OCI-LY3 (cell line): ENCODE data around the gene RNF212B.
"Not testable (repeated sequence)": the region's sequence is repeated elsewhere in the genome, so short reads cannot be mapped to it uniquely, and the experiment has no call there.

Source experiments
- H2AFZ ChIP-seq: fragments of 200-600, 300-600 bp; shearing (Covaris generic); 2 replicates; pipeline ENCODE4 v1.6.0; 2014; ENCODE audit warnings: antibody characterized with exemption, low read depth, low read length
- H3K27ac ChIP-seq: fragments of 200-600, 300-600 bp; sonication (generic); 2 replicates; pipeline ENCODE4 v1.5.1; 2014; ENCODE audit warnings: mild to moderate bottlenecking, low read length, moderate library complexity, mixed read lengths
- H3K27me3 ChIP-seq: fragments of 200-600, 300-600 bp; sonication (generic); 2 replicates; pipeline ENCODE4 v1.6.1; 2014; ENCODE audit warnings: low read depth, low read length, mixed read lengths
- H3K36me3 ChIP-seq: fragments of 200-600, 300-600 bp; sonication (generic); replicated peaks from 2 replicates; pipeline ENCODE3; 2014; ENCODE audit warnings: low read depth, low read length, mixed read lengths
- H3K4me1 ChIP-seq: fragments of 300-600, 200-600 bp; sonication (generic); 2 replicates; pipeline ENCODE4 v1.6.1; 2014; ENCODE audit warnings: low read length, mixed read lengths
- H3K4me2 ChIP-seq: fragments of 200-600, 300-600 bp; sonication (generic); 2 replicates; pipeline ENCODE4 v1.6.1; 2014; ENCODE audit warnings: low read length, mixed read lengths
- H3K4me3 ChIP-seq: fragments of 300-600, 200-600 bp; sonication (generic); 2 replicates; pipeline ENCODE4 v1.5.1; 2014; ENCODE audit warnings: antibody characterized with exemption, mild to moderate bottlenecking, low read length, moderate library complexity
- H3K79me2 ChIP-seq: fragments of 300-600, 200-600 bp; shearing (Covaris generic); 2 replicates; pipeline ENCODE4 v1.6.1; 2014; ENCODE audit warnings: mild to moderate bottlenecking, low read length, mixed read lengths
- H3K9ac ChIP-seq: fragments of 300-600, 200-600 bp; shearing (Covaris generic); 2 replicates; pipeline ENCODE4 v1.6.0; 2014; ENCODE audit warnings: mild to moderate bottlenecking, low read length, moderate library complexity
- H3K9me3 ChIP-seq: fragments of 200-600, 300-600 bp; shearing (Covaris generic); 2 replicates; pipeline ENCODE4 v1.6.1; 2014; ENCODE audit warnings: low read length, mixed read lengths; ENCODE audit not compliant: insufficient read depth
- H4K20me1 ChIP-seq: fragments of 200-600, 300-600 bp; sonication (generic); 2 replicates; pipeline ENCODE4 v1.6.1; 2016; ENCODE audit warnings: low read length, mixed read lengths; ENCODE audit not compliant: insufficient read depth
- CTCF ChIP-seq: fragments of 200-600, 300-600 bp; sonication (generic); IDR thresholded peaks from 2 replicates; pipeline ENCODE4 v1.5.1; 2014; ENCODE audit warnings: antibody characterized with exemption, low read length, low read depth
- EZH2phosphoT487 ChIP-seq: fragments of 200-600 bp; shearing (Covaris generic); IDR thresholded peaks from 2 replicates; pipeline ENCODE4 v1.6.1; 2018; ENCODE audit warnings: antibody characterized with exemption, mixed run types, low read depth

RNF212B gene

GRCh38 chr14:23259426-23259825 lies 21.7 kb downstream of the RNF212B start:
- Histone ChIP-seq H3K27me3 (peaks cover 52% of the 10 kb centered on the region), H3K4me2 (no peak overlapping the region), H3K36me3 (no peaks in the 10 kb centered on the region), H3K79me2 (no peaks in the 10 kb centered on the region), H3K9me3 (no peaks in the 10 kb centered on the region), H3K4me1 (no peaks in the 10 kb centered on the region), H2AFZ (no peak overlapping the region), H4K20me1 (no peaks in the 10 kb centered on the region), H3K4me3 (no peak overlapping the region), H3K9ac (no peak overlapping the region), H3K27ac (no peak overlapping the region)
- TF ChIP-seq CTCF (no peak), EZH2phosphoT487 (no peak)

- H3K27me3 ChIP-seq = peaks cover 47% of the 10 kb centered on the region
- H4K20me1 ChIP-seq, H3K36me3 ChIP-seq, H3K27ac ChIP-seq, H3K4me2 ChIP-seq, H3K4me3 ChIP-seq, H3K4me1 ChIP-seq, H2AFZ ChIP-seq, H3K79me2 ChIP-seq, H3K9me3 ChIP-seq, H3K9ac ChIP-seq: not testable (repeated sequence)
Measured at GRCh38 chr14:23260849-23261248, 23.1 kb downstream of the RNF212B start.

GRCh38 chr14:23269193-23269592 lies 31.5 kb downstream of the RNF212B start:
- Histone ChIP-seq H3K9me3 (no peaks in the 10 kb centered on the region), H2AFZ (no peak overlapping the region), H4K20me1 (no peaks in the 10 kb centered on the region), H3K36me3 (no peaks in the 10 kb centered on the region), H3K4me3 (no peak overlapping the region), H3K79me2 (no peaks in the 10 kb centered on the region), H3K4me1 (peaks cover 13% of the 10 kb centered on the region), H3K27me3 (peaks cover 7% of the 10 kb centered on the region), H3K4me2 (no peak overlapping the region), H3K27ac (no peak overlapping the region), H3K9ac (no peak overlapping the region)
- TF ChIP-seq EZH2phosphoT487 (no peak), CTCF (no peak)

GRCh38 chr14:23275412-23275811 lies 37.7 kb downstream of the RNF212B start:
- no peak for TF ChIP-seq CTCF
- TF ChIP-seq EZH2phosphoT487 = no peak
- Histone ChIP-seq H3K36me3 (peaks cover 13% of the 10 kb centered on the region), H3K27me3 (no peaks in the 10 kb centered on the region), H3K9me3 (no peaks in the 10 kb centered on the region), H2AFZ (no peak overlapping the region), H3K27ac (peak overlapping the region; percentile 56), H3K79me2 (no peaks in the 10 kb centered on the region), H3K9ac (no peak overlapping the region), H3K4me1 (peaks cover 22% of the 10 kb centered on the region), H3K4me3 (peak overlapping the region; percentile 38; the same call in 1 of the 2 replicates), H3K4me2 (peak overlapping the region; percentile 63), H4K20me1 (no peaks in the 10 kb centered on the region)

- no peak overlapping the region for H3K4me2 ChIP-seq
- H3K27ac ChIP-seq = no peak overlapping the region
- H4K20me1 ChIP-seq = peaks cover 5% of the 10 kb centered on the region; the same call in 1 of the 2 replicates
- no peak overlapping the region for H3K9ac ChIP-seq
- H2AFZ ChIP-seq = no peak overlapping the region
- no peaks in the 10 kb centered on the region for H3K9me3 ChIP-seq
- no peaks in the 10 kb centered on the region; the same call in 1 of the 2 replicates for H3K79me2 ChIP-seq
- peaks cover 17% of the 10 kb centered on the region for H3K36me3 ChIP-seq
- no peaks in the 10 kb centered on the region for H3K27me3 ChIP-seq
- H3K4me1 ChIP-seq = peaks cover 22% of the 10 kb centered on the region
- TF ChIP-seq EZH2phosphoT487 = no peak
- no peak for TF ChIP-seq CTCF
- no peak overlapping the region for H3K4me3 ChIP-seq
Measured at GRCh38 chr14:23277189-23277588, 39.5 kb downstream of the RNF212B start.

- H3K27me3 ChIP-seq, H3K9me3 ChIP-seq, H3K4me3 ChIP-seq, H2AFZ ChIP-seq, H3K79me2 ChIP-seq, H3K4me2 ChIP-seq, H3K9ac ChIP-seq, H3K27ac ChIP-seq, H4K20me1 ChIP-seq: not testable (repeated sequence)
- H3K4me1 ChIP-seq = peaks cover 22% of the 10 kb centered on the region
- H3K36me3 ChIP-seq = peaks cover 21% of the 10 kb centered on the region
Measured at GRCh38 chr14:23277928-23278327, 40.2 kb downstream of the RNF212B start.
